GM21528 (cell line): ENCODE data around the gene ATP6V0B.

Experiments
- ATAC-seq: cut with Tn5 transposase; IDR thresholded peaks from one replicate; pipeline ENCODE4 v1.9.1; 2021; ENCODE audit warnings: mild to moderate bottlenecking, moderate library complexity; ENCODE audit not compliant: unreplicated experiment, low FRiP score

The ATP6V0B gene

GRCh38 chr1:43998000-43998378 is 23.2 kb downstream of the ATP6V0B start:
- ATAC-seq, result no peak

GRCh38 chr1:43999455-43999854 is 24.7 kb downstream of the ATP6V0B start:
- no peak for ATAC-seq

GRCh38 chr1:44000122-44000665 is 25.4 kb downstream of the ATP6V0B start:
- no peak for ATAC-seq

GRCh38 chr1:44002165-44002564 is 27.4 kb downstream of the ATP6V0B start:
- ATAC-seq, result no peak

GRCh38 chr1:44002606-44003157 is 27.9 kb downstream of the ATP6V0B start:
- no peak for ATAC-seq

GRCh38 chr1:44008259-44008658 is 33.5 kb downstream of the ATP6V0B start:
- ATAC-seq, result no peak

GRCh38 chr1:44010935-44011471 is 36.2 kb downstream of the ATP6V0B start:
- ATAC-seq, result no peak

GRCh38 chr1:44012404-44012803 is 37.6 kb downstream of the ATP6V0B start:
- no peak for ATAC-seq

- ATAC-seq, result no peak
Observed at GRCh38 chr1:44012941-44013609, 38.3 kb downstream of the ATP6V0B start.

- ATAC-seq, result no peak
Observed at GRCh38 chr1:44013949-44014348, 39.2 kb downstream of the ATP6V0B start.

GRCh38 chr1:44014365-44015104 is 39.8 kb downstream of the ATP6V0B start:
- no peak for ATAC-seq

- no peak for ATAC-seq
Observed at GRCh38 chr1:44015206-44015605, 40.4 kb downstream of the ATP6V0B start.

- no peak for ATAC-seq
Observed at GRCh38 chr1:44016041-44016889, 41.5 kb downstream of the ATP6V0B start.

- no peak for ATAC-seq
Observed at GRCh38 chr1:44016890-44017400, 42.2 kb downstream of the ATP6V0B start.

GRCh38 chr1:44019466-44019948 is 44.7 kb downstream of the ATP6V0B start:
- ATAC-seq, result no peak

GRCh38 chr1:44020464-44020863 is 45.7 kb downstream of the ATP6V0B start:
- ATAC-seq, result no peak

- ATAC-seq, result no peak
Observed at GRCh38 chr1:44021156-44021555, 46.4 kb downstream of the ATP6V0B start.

GRCh38 chr1:44021581-44022321 is 47.0 kb downstream of the ATP6V0B start:
- ATAC-seq, result no peak
